K562 (cell line): ENCODE data around the gene ELF3. TPM values are rescaled to one million over a fixed set of nuclear protein-coding genes. Genes with fewer than 3 reads are reported as not detected.

Experiments
- DEAF1 ChIP-seq: fragments of 450-650 bp; formaldehyde crosslinking; IDR thresholded peaks from 2 replicates; pipeline ENCODE4 v1.4.0; 2020; ENCODE audit warnings: mild to moderate bottlenecking, moderate library complexity
- HMBOX1 ChIP-seq: sonication (generic); IDR thresholded peaks from 2 replicates; pipeline ENCODE4 v1.6.1; 2016
- MXI1 ChIP-seq: IDR thresholded peaks from 2 replicates; pipeline ENCODE4 v1.6.1; 2011; ENCODE audit warnings: low read depth, mild to moderate bottlenecking, improper control_type of control experiment, low read length
- NR3C1 ChIP-seq: sonication (generic); formaldehyde crosslinking; IDR thresholded peaks from 2 replicates; pipeline ENCODE4 v1.8.1; 2022; ENCODE audit warnings: missing genetic modification reagents
- REST ChIP-seq, 2 experiments: fragments of 450-650 bp; formaldehyde crosslinking in 1 of 2; IDR thresholded peaks; 2 replicates each; pipeline versions ENCODE4 v1.4.0 to v1.6.1; 2014 to 2020; ENCODE audit warnings: mild to moderate bottlenecking in 2 of 2, borderline replicate concordance in 1 of 2, low read depth in 1 of 2
- polyA plus RNA-seq, 8 experiments: library from polyadenylated mRNA; depleted of rRNA in 4 of 8; stranded (reverse) in 5 of 8; unstranded in 3 of 8; fragments of >200 nt; fragmentation: Nextera tagmentation in 2 of 8; fragmentation: Illumina TruSeq in 1 of 8; extraction: Ambion mirVana in 2 of 8; extraction: Trizol in 1 of 8; gene quantifications; 2 replicates each; pipeline versions ENCODE4 v1.2.1 to v1.2.3, GENCODE V29; 2011 to 2014; ENCODE audit warnings: inconsistent platforms in 1 of 8, missing spikeins in 1 of 8
- total RNA-seq, 7 experiments: library from RNA; depleted of rRNA in 6 of 7; stranded (reverse); fragments of >200 nt in 6 of 7; fragmentation: Illumina TruSeq in 2 of 7; extraction: Trizol in 2 of 7; gene quantifications; 2 replicates each; pipeline versions ENCODE4 v1.2.1 to v1.2.3, GENCODE V29; 2011 to 2021; ENCODE audit warnings: low replicate concordance in 1 of 7
- TF ChIP-seq, protein P1 (sequence below): fragments of 450-650 bp; IDR thresholded peaks from 2 replicates; pipeline ENCODE4 v1.7.1; 2018; ENCODE audit warnings: mild to moderate bottlenecking, low read depth; ENCODE audit not compliant: partially characterized antibody
- TF ChIP-seq, protein P2 (sequence below): fragments of 250-450 bp; sonication (Bioruptor Pico); IDR thresholded peaks from 2 replicates; pipeline ENCODE4 v1.8.0; 2022; ENCODE audit warnings: inconsistent platforms, mild to moderate bottlenecking, moderate library complexity, borderline replicate concordance

Gene ELF3
- total and polyA plus RNA-seq, 9 of the 15 experiments (the other 6 are each of a cell fraction or from before 2014, with no cell fraction given), result 0.03 to 1.2 (median 0.07) TPM; not detected in 4

GRCh38 chr1:202009326-202010179, 834 bp upstream of the ELF3 start (continued):
- TF ChIP-seq, protein P1, sequence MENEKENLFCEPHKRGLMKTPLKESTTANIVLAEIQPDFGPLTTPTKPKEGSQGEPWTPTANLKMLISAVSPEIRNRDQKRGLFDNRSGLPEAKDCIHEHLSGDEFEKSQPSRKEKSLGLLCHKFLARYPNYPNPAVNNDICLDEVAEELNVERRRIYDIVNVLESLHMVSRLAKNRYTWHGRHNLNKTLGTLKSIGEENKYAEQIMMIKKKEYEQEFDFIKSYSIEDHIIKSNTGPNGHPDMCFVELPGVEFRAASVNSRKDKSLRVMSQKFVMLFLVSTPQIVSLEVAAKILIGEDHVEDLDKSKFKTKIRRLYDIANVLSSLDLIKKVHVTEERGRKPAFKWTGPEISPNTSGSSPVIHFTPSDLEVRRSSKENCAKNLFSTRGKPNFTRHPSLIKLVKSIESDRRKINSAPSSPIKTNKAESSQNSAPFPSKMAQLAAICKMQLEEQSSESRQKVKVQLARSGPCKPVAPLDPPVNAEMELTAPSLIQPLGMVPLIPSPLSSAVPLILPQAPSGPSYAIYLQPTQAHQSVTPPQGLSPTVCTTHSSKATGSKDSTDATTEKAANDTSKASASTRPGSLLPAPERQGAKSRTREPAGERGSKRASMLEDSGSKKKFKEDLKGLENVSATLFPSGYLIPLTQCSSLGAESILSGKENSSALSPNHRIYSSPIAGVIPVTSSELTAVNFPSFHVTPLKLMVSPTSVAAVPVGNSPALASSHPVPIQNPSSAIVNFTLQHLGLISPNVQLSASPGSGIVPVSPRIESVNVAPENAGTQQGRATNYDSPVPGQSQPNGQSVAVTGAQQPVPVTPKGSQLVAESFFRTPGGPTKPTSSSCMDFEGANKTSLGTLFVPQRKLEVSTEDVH, result no peak
- peak; percentile 21; the same call in 1 of the 2 replicates for TF ChIP-seq HMBOX1
- no peak for TF ChIP-seq MXI1
- peak; percentile 93 for TF ChIP-seq REST (IDR thresholded peaks at IDR 0.05; ENCODE audit: borderline replicate concordance)
- no peak for TF ChIP-seq REST (CRISPR knock-in tag; IDR thresholded peaks at IDR 0.05; ENCODE audit: low read depth)
- peak; percentile 90 for TF ChIP-seq DEAF1 (CRISPR knock-in tag)
- TF ChIP-seq, protein P2, sequence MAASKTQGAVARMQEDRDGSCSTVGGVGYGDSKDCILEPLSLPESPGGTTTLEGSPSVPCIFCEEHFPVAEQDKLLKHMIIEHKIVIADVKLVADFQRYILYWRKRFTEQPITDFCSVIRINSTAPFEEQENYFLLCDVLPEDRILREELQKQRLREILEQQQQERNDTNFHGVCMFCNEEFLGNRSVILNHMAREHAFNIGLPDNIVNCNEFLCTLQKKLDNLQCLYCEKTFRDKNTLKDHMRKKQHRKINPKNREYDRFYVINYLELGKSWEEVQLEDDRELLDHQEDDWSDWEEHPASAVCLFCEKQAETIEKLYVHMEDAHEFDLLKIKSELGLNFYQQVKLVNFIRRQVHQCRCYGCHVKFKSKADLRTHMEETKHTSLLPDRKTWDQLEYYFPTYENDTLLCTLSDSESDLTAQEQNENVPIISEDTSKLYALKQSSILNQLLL (CRISPR knock-in tag), result no peak
- TF ChIP-seq NR3C1 (CRISPR knock-in tag), result no peak
